K562 (cell line): ENCODE results near the gene IPO11. TPM values are rescaled to one million over a fixed set of nuclear protein-coding genes. Genes with fewer than 3 reads are reported as not detected.

ENCODE experiments used
- CHD1 ChIP-seq: fragments of 200-600 bp; sonication (generic); IDR thresholded peaks from one replicate; pipeline ENCODE4 v1.6.1; 2012; ENCODE audit warnings: mild to moderate bottlenecking, moderate library complexity, low read length, inconsistent platforms
- CREBBP ChIP-seq: IDR thresholded peaks from one replicate; pipeline ENCODE4 v1.6.1; 2012; ENCODE audit warnings: low read depth, mild to moderate bottlenecking, control low read depth, inconsistent platforms, low read length
- DMBX1 ChIP-seq: fragments of 250-450 bp; sonication (Bioruptor Pico); IDR thresholded peaks from 2 replicates; pipeline ENCODE4 v1.8.0; 2022; ENCODE audit warnings: inconsistent platforms, mild to moderate bottlenecking, moderate library complexity, borderline replicate concordance
- HEY1 ChIP-seq: fragments of 250-450 bp; sonication (Bioruptor Pico); IDR thresholded peaks from 2 replicates; pipeline ENCODE4 v1.5.0; 2020; ENCODE audit warnings: mild to moderate bottlenecking, moderate library complexity, borderline replicate concordance
- NFE2L1 ChIP-seq: fragments of 450-650 bp; IDR thresholded peaks from 2 replicates; pipeline ENCODE4 v1.6.1; 2016; ENCODE audit warnings: missing genetic modification characterization, low read depth, mild to moderate bottlenecking, missing compliant biosample characterization, moderate library complexity, borderline replicate concordance
- POLR2AphosphoS2 ChIP-seq: IDR thresholded peaks from 2 replicates; pipeline ENCODE4 v1.6.1; 2012; ENCODE audit warnings: low read length, improper control_type of control experiment
- SETDB1 ChIP-seq: IDR thresholded peaks from one replicate; pipeline ENCODE4 v1.6.1; 2012; ENCODE audit warnings: low read length, control low read depth, inconsistent platforms
- SIX5 ChIP-seq, 2 experiments: IDR thresholded peaks; 2 replicates each; pipeline ENCODE4 v1.6.1; 2011; ENCODE audit warnings: low read length in 2 of 2, borderline replicate concordance in 1 of 2, low read depth in 1 of 2, mild to moderate bottlenecking in 1 of 2, moderate library complexity in 1 of 2; ENCODE audit not compliant: insufficient read depth in 1 of 2
- SMAD4 ChIP-seq: fragments of 250-450 bp; sonication (Bioruptor Pico); conservative IDR thresholded peaks from 2 replicates; pipeline ENCODE4 v1.8.0; 2021; ENCODE audit warnings: inconsistent platforms, mild to moderate bottlenecking, moderate library complexity
- SMC3 ChIP-seq: conservative IDR thresholded peaks from 2 replicates; pipeline ENCODE4 v1.6.1; 2011; ENCODE audit warnings: low read depth, low read length, improper control_type of control experiment; ENCODE audit not compliant: insufficient read depth
- ZFP30 ChIP-seq: fragments of 250-450 bp; sonication (Bioruptor Pico); IDR thresholded peaks from 2 replicates; pipeline ENCODE4 v1.8.0; 2022; ENCODE audit warnings: moderate library complexity, mild to moderate bottlenecking, inconsistent platforms, borderline replicate concordance
- ZNF175 ChIP-seq: fragments of 200-800 bp; sonication (Bioruptor generic); IDR thresholded peaks from 2 replicates; pipeline ENCODE4 v1.6.1; 2016; ENCODE audit warnings: low read depth, mild to moderate bottlenecking, missing genetic modification characterization, missing compliant biosample characterization
- ZNF347 ChIP-seq: fragments of 450-650 bp; formaldehyde crosslinking; IDR thresholded peaks from 2 replicates; pipeline ENCODE4 v1.4.0; 2020; ENCODE audit warnings: low read depth, mild to moderate bottlenecking, moderate library complexity
- polyA plus RNA-seq, 8 experiments: library from polyadenylated mRNA; depleted of rRNA in 4 of 8; stranded (reverse) in 5 of 8; unstranded in 3 of 8; fragments of >200 nt; fragmentation: Nextera tagmentation in 2 of 8; fragmentation: Illumina TruSeq in 1 of 8; extraction: Ambion mirVana in 2 of 8; extraction: Trizol in 1 of 8; gene quantifications; 2 replicates each; pipeline versions ENCODE4 v1.2.1 to v1.2.3, GENCODE V29; 2011 to 2014; ENCODE audit warnings: inconsistent platforms in 1 of 8, missing spikeins in 1 of 8
- total RNA-seq, 7 experiments: library from RNA; depleted of rRNA in 6 of 7; stranded (reverse); fragments of >200 nt in 6 of 7; fragmentation: Illumina TruSeq in 2 of 7; extraction: Trizol in 2 of 7; gene quantifications; 2 replicates each; pipeline versions ENCODE4 v1.2.1 to v1.2.3, GENCODE V29; 2011 to 2021; ENCODE audit warnings: low replicate concordance in 1 of 7
- TF ChIP-seq, protein P1 (sequence below): fragments of 250-450 bp; sonication (Bioruptor Pico); IDR thresholded peaks from 2 replicates; pipeline ENCODE4 v1.5.0; 2021; ENCODE audit warnings: mild to moderate bottlenecking, borderline replicate concordance
- TF ChIP-seq, protein P2 (sequence below): IDR thresholded peaks from 2 replicates; pipeline ENCODE4 v1.6.1; 2011; ENCODE audit not compliant: insufficient read length; ENCODE audit errors: extremely low read depth
- TF ChIP-seq, protein P3 (sequence below): fragments of 250-450 bp; sonication (Bioruptor Pico); IDR thresholded peaks from 2 replicates; pipeline ENCODE4 v1.5.0; 2021
- TF ChIP-seq, protein P4 (sequence below): fragments of 250-450 bp; sonication (Bioruptor Pico); IDR thresholded peaks from 2 replicates; pipeline ENCODE4 v1.4.0; 2020; ENCODE audit warnings: mild to moderate bottlenecking, moderate library complexity, borderline replicate concordance
- TF ChIP-seq, protein P5 (sequence below): sonication (generic); formaldehyde crosslinking; IDR thresholded peaks from 2 replicates; pipeline ENCODE4 v1.8.0; 2022; ENCODE audit warnings: mild to moderate bottlenecking, missing genetic modification reagents
- TF ChIP-seq, protein P6 (sequence below): fragments of 450-650 bp; IDR thresholded peaks from 2 replicates; pipeline ENCODE4 v1.6.1; 2017; ENCODE audit warnings: mild to moderate bottlenecking, moderate library complexity

Gene IPO11
- total and polyA plus RNA-seq, 9 of the 15 experiments (the other 6 are each of a cell fraction or from before 2014, with no cell fraction given): 38.7 to 96.0 (median 70.9) TPM

DNA sequence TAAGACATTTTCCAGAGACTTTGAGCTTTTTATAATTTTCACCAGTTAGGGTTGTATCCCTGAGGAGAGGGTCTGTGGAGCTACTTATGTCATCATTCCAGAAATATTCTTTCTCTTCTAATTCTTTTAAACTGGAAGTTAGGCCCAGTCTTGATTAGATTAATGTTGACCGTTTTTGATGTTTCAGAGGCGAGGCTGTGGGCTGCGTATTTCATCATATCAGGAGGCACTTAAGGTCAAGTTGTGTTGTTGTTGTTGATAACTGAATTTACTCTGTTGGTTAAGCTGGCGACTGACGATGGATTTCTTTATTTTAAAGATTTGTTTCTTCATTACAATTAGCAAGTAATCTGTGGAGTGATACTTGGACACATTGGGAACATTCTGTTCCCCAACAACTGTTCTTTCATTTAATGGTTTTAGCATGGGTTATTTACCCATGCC, 20.1 kb downstream of the IPO11 start (continued):
- TF ChIP-seq, protein P1, sequence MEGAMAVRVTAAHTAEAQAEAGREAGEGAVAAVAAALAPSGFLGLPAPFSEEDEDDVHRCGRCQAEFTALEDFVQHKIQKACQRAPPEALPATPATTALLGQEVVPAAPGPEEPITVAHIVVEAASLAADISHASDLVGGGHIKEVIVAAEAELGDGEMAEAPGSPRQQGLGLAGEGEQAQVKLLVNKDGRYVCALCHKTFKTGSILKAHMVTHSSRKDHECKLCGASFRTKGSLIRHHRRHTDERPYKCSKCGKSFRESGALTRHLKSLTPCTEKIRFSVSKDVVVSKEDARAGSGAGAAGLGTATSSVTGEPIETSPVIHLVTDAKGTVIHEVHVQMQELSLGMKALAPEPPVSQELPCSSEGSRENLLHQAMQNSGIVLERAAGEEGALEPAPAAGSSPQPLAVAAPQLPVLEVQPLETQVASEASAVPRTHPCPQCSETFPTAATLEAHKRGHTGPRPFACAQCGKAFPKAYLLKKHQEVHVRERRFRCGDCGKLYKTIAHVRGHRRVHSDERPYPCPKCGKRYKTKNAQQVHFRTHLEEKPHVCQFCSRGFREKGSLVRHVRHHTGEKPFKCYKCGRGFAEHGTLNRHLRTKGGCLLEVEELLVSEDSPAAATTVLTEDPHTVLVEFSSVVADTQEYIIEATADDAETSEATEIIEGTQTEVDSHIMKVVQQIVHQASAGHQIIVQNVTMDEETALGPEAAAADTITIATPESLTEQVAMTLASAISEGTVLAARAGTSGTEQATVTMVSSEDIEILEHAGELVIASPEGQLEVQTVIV (CRISPR knock-in tag): no peak
- TF ChIP-seq NFE2L1 (tag) (no peak), DMBX1 (CRISPR knock-in tag) (no peak), ZNF175 (CRISPR knock-in tag) (no peak), SMC3 (no peak), SIX5 (IDR thresholded peaks at IDR 0.05; ENCODE audit: borderline replicate concordance in 1 of 2, insufficient read depth in 1 of 2, low read depth in 1 of 2, low read length in 2 of 2) (no peak), HEY1 (CRISPR knock-in tag) (no peak), SETDB1 (no peak), ZNF347 (CRISPR knock-in tag) (no peak), POLR2AphosphoS2 (no peak), CREBBP (no peak), CHD1 (no peak), ZFP30 (no peak), SMAD4 (CRISPR knock-in tag) (0 out of 2 replicates have a peak, but pooled peaks have one; percentile 19)
- TF ChIP-seq, protein P2, sequence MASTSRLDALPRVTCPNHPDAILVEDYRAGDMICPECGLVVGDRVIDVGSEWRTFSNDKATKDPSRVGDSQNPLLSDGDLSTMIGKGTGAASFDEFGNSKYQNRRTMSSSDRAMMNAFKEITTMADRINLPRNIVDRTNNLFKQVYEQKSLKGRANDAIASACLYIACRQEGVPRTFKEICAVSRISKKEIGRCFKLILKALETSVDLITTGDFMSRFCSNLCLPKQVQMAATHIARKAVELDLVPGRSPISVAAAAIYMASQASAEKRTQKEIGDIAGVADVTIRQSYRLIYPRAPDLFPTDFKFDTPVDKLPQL: no peak
- TF ChIP-seq, protein P3, sequence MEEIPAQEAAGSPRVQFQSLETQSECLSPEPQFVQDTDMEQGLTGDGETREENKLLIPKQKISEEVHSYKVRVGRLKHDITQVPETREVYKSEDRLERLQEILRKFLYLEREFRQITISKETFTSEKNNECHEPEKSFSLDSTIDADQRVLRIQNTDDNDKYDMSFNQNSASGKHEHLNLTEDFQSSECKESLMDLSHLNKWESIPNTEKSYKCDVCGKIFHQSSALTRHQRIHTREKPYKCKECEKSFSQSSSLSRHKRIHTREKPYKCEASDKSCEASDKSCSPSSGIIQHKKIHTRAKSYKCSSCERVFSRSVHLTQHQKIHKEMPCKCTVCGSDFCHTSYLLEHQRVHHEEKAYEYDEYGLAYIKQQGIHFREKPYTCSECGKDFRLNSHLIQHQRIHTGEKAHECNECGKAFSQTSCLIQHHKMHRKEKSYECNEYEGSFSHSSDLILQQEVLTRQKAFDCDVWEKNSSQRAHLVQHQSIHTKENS (CRISPR knock-in tag): no peak
- TF ChIP-seq, protein P4, sequence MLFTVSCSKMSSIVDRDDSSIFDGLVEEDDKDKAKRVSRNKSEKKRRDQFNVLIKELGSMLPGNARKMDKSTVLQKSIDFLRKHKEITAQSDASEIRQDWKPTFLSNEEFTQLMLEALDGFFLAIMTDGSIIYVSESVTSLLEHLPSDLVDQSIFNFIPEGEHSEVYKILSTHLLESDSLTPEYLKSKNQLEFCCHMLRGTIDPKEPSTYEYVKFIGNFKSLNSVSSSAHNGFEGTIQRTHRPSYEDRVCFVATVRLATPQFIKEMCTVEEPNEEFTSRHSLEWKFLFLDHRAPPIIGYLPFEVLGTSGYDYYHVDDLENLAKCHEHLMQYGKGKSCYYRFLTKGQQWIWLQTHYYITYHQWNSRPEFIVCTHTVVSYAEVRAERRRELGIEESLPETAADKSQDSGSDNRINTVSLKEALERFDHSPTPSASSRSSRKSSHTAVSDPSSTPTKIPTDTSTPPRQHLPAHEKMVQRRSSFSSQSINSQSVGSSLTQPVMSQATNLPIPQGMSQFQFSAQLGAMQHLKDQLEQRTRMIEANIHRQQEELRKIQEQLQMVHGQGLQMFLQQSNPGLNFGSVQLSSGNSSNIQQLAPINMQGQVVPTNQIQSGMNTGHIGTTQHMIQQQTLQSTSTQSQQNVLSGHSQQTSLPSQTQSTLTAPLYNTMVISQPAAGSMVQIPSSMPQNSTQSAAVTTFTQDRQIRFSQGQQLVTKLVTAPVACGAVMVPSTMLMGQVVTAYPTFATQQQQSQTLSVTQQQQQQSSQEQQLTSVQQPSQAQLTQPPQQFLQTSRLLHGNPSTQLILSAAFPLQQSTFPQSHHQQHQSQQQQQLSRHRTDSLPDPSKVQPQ (CRISPR knock-in tag): no peak
- TF ChIP-seq, protein P5, sequence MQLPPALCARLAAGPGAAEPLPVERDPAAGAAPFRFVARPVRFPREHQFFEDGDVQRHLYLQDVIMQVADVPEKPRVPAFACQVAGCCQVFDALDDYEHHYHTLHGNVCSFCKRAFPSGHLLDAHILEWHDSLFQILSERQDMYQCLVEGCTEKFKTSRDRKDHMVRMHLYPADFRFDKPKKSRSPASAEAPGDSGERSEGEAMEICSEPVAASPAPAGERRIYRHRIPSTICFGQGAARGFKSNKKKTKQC: no peak
- TF ChIP-seq, protein P6, sequence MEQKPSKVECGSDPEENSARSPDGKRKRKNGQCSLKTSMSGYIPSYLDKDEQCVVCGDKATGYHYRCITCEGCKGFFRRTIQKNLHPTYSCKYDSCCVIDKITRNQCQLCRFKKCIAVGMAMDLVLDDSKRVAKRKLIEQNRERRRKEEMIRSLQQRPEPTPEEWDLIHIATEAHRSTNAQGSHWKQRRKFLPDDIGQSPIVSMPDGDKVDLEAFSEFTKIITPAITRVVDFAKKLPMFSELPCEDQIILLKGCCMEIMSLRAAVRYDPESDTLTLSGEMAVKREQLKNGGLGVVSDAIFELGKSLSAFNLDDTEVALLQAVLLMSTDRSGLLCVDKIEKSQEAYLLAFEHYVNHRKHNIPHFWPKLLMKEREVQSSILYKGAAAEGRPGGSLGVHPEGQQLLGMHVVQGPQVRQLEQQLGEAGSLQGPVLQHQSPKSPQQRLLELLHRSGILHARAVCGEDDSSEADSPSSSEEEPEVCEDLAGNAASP: peak; percentile 90
